GM18951 (cell line): ENCODE data around the gene BHMT.
"Not testable (repeated sequence)": the region's sequence is repeated elsewhere in the genome, so short reads cannot be mapped to it uniquely, and the experiment has no call there.

Experiments used
- POLR2A ChIP-seq: IDR thresholded peaks from 4 replicates; pipeline ENCODE4 v1.6.1; 2011; ENCODE audit warnings: mild to moderate bottlenecking; ENCODE audit not compliant: insufficient read length, insufficient read depth; ENCODE audit errors: extremely low read depth
- in situ Hi-C: fragments of 300-500 bp; cut with MboI; formaldehyde crosslinking; loops from one replicate; pipeline ENCODE4 v1.12.0; 2022; ENCODE audit warnings: low sequenced_read_pairs, mixed read lengths, inconsistent platforms; ENCODE audit not compliant: unreplicated experiment

BHMT gene

DNA sequence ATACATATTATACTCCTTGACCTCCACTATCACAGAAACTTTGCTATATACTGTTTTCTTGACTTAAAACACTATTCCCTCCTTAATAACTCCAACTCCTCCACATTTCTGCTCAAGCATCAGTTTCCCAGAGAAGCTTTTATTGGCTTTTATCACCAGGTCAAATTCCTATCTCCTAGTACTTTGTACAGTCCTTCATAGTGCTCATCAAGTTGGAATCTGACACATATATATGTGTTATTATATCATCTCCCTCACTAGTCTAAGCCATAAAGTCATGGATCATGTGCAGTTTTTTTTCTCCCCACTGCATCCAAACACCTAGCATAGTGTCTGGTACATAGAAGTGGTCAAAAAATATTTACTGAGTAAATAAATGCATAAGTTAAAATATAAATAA is 59.1 kb downstream of the BHMT start:
- in situ Hi-C loops = no loop called here

DNA sequence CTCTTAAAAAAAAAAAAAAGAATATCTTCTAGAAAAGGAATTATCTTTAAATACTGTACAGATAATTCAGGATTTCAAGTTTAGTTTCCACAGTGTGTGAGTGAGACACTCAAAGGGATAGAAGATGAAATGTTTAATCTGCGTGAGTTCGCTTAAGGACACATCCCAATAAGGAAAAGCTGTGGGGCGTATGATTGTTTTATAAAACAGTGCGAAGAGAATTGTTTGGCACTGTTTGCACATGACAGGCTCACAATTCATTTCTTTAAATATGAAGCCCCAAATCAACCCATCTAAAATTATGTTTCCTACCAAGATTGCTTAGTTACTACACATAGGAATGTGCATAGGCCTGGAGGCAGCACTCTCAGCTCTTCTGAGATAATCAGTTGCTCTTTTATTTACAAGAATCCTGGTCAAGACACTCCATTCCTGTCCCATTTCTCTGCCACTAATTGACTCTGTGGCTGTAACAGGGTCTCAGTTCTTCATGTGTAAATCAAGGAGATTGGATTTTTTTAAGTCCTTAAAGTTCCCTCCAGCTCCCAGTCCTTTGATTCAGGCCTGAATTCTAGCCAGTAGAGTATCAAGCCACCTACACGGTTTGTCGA is 60.1 kb downstream of the BHMT start:
- in situ Hi-C loops = no loop called here
- TF ChIP-seq POLR2A = no peak

More for the DNA sequence above, 59.1 kb downstream of the BHMT start:
- TF ChIP-seq POLR2A = no peak

DNA sequence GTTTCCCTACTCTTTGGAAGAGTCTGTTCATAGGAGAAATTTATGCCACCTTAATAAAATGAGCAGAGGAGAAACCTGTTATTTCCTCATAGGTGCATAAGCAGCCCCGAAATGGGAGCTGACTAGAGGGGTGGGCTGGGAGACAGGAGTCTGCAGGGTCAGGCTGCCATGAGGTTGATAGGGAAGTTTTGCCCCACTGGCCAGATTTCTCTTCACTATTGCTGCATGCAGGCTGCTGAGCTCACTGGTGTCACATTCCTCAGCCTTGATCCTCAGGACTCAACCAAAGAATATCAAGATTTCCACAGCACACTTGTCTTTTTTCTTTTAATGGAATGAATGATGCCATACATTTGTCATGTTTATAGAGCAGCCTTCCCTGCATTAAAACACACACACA is 60.7 kb downstream of the BHMT start:
- TF ChIP-seq POLR2A = no peak
- in situ Hi-C loops = no loop called here

- TF ChIP-seq POLR2A = no peak
- in situ Hi-C loops = no loop called here
Observed at GRCh38 chr5:79173626-79174025, 62.0 kb downstream of the BHMT start.

DNA sequence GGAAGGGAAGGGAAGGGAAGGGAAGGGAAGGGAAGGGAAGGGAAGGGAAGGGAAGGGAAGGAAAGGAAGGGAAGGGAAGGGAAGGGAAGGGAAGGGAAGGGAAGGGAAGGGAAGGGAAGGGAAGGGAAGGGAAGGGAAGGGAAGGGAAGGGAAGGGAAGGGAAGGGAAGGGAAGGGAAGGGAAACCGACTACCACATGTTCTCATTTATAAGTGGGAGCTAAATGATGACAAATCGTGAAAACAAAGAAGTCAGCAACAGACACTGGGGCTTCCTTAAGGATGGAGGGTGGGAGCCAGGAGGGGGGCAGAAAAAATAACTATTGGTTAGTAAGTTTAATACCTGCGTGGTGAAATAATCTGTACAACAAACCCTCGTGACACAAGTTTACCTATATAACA is 68.8 kb downstream of the BHMT start:
- in situ Hi-C loops = not testable (repeated sequence)

- TF ChIP-seq POLR2A = no peak
- in situ Hi-C loops = no loop called here
Observed at GRCh38 chr5:79181419-79182022, 69.9 kb downstream of the BHMT start.
